ENCODE results near the gene RPS18.

Gene RPS18

DNA sequence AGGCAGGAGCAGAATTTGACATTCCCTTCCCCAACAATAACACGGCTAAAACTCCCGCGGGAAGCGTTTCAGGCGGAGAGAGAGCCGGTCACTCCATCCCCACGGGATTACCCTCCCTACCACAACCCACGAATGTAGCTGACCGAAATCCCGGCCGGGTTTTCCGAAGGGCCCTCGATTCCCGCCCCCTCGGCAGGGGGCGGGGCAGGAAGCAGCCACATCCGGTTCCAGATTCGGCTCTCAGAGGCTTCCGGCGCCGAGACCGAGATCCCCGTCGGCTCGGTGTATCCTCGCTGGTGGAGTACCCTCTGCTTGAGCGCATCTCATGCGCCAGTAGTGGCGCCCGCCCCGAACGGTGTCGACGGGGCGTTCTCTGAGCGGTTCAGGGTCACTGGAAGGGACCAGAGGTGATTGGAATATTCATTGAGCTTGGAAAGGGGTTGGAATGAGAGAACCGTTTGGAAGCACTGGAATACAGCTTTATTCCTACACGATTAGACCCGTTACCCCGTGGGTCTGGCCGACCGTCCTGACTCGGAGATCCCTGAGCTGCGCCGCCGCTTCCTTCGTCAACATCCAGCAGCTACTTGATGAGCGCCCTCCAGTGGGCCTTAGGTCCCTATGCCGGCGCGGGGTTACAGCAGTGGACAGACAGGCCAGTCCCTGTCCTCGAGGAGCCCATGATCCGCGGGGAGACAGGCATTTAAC is 27.5 kb downstream of the RPS18 start:
- ATAC-seq (replicated peaks), result peak; percentile 85
- H3K4me1 Mint-ChIP-seq (ENCODE audit: low read depth in 2 of 2), result peaks cover 25 to 41% of the 10 kb centered on the region in 2 donors
- no peaks in the 10 kb centered on the region for H3K27me3 Mint-ChIP-seq
- peak overlapping the region; percentile 97 to 98 for H3K27ac Mint-ChIP-seq
- no peaks in the 10 kb centered on the region for H3K9me3 Mint-ChIP-seq
- peaks cover 86% of the 10 kb centered on the region for H3K36me3 Mint-ChIP-seq (ENCODE audit: insufficient read depth)
- H3K4me3 Mint-ChIP-seq, result peak overlapping the region; percentile 97 to 98
- peak; percentile 92 to 93 (median 92) for DNase-seq

GRCh38 chr6:33301877-33302276 is 30.0 kb downstream of the RPS18 start:
- DNase-seq (no peak), ATAC-seq (replicated peaks) (no peak)
- H3K4me3 Mint-ChIP-seq, result no peak overlapping the region
- peak overlapping the region; percentile 15 to 41 for H3K27ac Mint-ChIP-seq
- H3K36me3 Mint-ChIP-seq (ENCODE audit: insufficient read depth), result peaks cover 92% of the 10 kb centered on the region
- no peaks in the 10 kb centered on the region for H3K9me3 Mint-ChIP-seq
- H3K27me3 Mint-ChIP-seq, result no peaks in the 10 kb centered on the region
- peaks cover 37 to 41% of the 10 kb centered on the region in 2 donors for H3K4me1 Mint-ChIP-seq (ENCODE audit: low read depth in 2 of 2)

- no peak for ATAC-seq (replicated peaks)
- no peak overlapping the region for H3K4me3 Mint-ChIP-seq
- no peak for DNase-seq
- H3K9me3 Mint-ChIP-seq, result no peaks in the 10 kb centered on the region
- peak overlapping the region; percentile 39 to 85 for H3K27ac Mint-ChIP-seq
- no peaks in the 10 kb centered on the region for H3K27me3 Mint-ChIP-seq
- peaks cover 97% of the 10 kb centered on the region for H3K36me3 Mint-ChIP-seq (ENCODE audit: insufficient read depth)
- H3K4me1 Mint-ChIP-seq (ENCODE audit: low read depth in 2 of 2), result peaks cover 31 to 35% of the 10 kb centered on the region in 2 donors
Observed at GRCh38 chr6:33304216-33304615, 32.3 kb downstream of the RPS18 start.

- H3K27ac Mint-ChIP-seq, result peak overlapping the region; percentile 85 to 92
- H3K27me3 Mint-ChIP-seq, result no peaks in the 10 kb centered on the region
- peaks cover 97% of the 10 kb centered on the region for H3K36me3 Mint-ChIP-seq (ENCODE audit: insufficient read depth)
- DNase-seq (no peak), ATAC-seq (replicated peaks) (no peak)
- H3K4me3 Mint-ChIP-seq, result peak overlapping the region in 1 of 2 donors; percentile 21
- H3K4me1 Mint-ChIP-seq (ENCODE audit: low read depth in 2 of 2), result peaks cover 23 to 27% of the 10 kb centered on the region in 2 donors
- no peaks in the 10 kb centered on the region for H3K9me3 Mint-ChIP-seq
Observed at GRCh38 chr6:33305052-33305451, 33.2 kb downstream of the RPS18 start.

GRCh38 chr6:33306356-33306755 is 34.5 kb downstream of the RPS18 start:
- peaks cover 97% of the 10 kb centered on the region for H3K36me3 Mint-ChIP-seq (ENCODE audit: insufficient read depth)
- no peak for ATAC-seq (replicated peaks)
- H3K27ac Mint-ChIP-seq, result peak overlapping the region in 1 of 2 donors; percentile 58

DNA sequence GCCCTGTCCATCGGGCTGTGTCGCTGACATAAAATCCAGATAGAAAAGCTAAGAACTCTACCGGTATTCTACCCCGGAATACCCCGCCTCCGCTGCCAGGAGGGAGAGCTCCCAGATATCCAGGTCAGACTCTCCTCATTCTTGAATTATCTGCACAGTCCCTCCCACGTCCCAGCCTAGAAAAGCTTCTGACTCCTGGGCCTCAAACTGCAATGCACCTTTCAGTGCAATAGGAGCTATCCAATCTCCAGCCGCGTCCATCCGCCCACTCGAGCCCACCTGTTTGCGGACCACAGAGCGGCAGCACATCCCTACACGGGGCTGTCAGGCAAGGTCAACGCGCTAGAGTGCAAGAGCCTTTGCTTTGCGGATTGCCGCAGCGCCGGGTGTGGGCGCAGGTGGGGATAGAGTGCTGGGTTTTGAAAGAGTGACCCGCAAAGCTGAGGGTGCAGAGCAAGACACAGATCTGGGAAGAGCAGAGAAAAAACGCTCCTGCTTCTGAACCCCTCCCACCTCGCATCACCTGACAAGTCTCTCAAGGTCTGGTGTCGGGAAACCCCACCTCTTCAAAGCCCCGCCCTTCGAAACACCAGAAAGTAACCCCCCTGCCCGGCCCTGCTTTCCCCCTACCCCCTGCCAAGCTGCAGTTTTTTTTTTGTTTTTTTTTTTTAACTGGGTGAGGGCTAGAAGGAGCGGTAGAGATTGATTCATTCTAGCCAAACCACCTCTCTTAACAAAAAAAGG is 40.7 kb downstream of the RPS18 start:
- peak; percentile 73 to 85 (median 75) for DNase-seq
- Mint-ChIP-seq H3K9me3 (no peaks in the 10 kb centered on the region), H3K4me1 (ENCODE audit: low read depth in 2 of 2) (peaks cover 46 to 55% of the 10 kb centered on the region in 2 donors), H3K27me3 (no peaks in the 10 kb centered on the region), H3K36me3 (ENCODE audit: insufficient read depth) (peaks cover 78% of the 10 kb centered on the region), H3K27ac (peak overlapping the region; percentile 99 to 100), H3K4me3 (peak overlapping the region; percentile 92 to 99)
- ATAC-seq (replicated peaks), result peak; percentile 44

More at GRCh38 chr6:33306356-33306755, 34.5 kb downstream of the RPS18 start:
- no peaks in the 10 kb centered on the region for H3K9me3 Mint-ChIP-seq
- no peak for DNase-seq
- H3K4me3 Mint-ChIP-seq, result peak overlapping the region in 1 of 2 donors; percentile 18
- H3K27me3 Mint-ChIP-seq, result no peaks in the 10 kb centered on the region
- H3K4me1 Mint-ChIP-seq (ENCODE audit: low read depth in 2 of 2), result peaks cover 22 to 23% of the 10 kb centered on the region in 2 donors

DNA sequence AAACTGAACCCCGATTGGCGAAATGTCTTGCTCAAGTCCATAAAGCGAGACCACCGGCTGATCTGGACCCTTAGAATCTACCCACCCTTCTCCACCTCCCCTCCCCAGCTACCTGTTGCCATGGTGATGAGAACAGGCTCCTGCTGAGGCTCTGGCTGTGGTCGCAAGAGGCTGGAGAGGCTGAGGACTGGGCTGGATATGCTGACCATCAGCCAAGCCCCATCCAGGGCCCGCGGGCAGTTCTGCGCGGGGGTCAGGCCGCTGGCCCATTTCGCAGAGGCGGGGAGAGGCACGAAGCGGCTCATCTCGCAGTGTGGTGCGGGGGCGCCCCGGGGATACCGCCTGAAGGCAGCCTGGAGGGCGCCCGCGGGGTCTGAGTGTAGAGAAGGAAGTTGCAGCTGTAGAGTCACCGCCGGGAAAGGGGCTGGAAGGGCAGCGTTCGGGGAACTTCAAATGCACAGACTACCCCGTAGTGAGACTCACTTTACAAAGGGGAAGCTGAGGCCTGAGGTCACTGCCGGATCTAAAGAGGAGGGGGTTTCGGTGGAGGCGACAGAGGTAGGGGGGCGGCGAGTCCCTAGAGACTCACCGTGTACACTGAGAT is 41.3 kb downstream of the RPS18 start:
- no peak for DNase-seq
- H3K27ac Mint-ChIP-seq, result peak overlapping the region; percentile 99 to 100
- H3K27me3 Mint-ChIP-seq, result no peaks in the 10 kb centered on the region
- peaks cover 78% of the 10 kb centered on the region for H3K36me3 Mint-ChIP-seq (ENCODE audit: insufficient read depth)
- no peaks in the 10 kb centered on the region for H3K9me3 Mint-ChIP-seq
- peak overlapping the region; percentile 92 to 99 for H3K4me3 Mint-ChIP-seq
- no peak for ATAC-seq (replicated peaks)
- H3K4me1 Mint-ChIP-seq (ENCODE audit: low read depth in 2 of 2), result peaks cover 51 to 60% of the 10 kb centered on the region in 2 donors

- Mint-ChIP-seq H3K27ac (peak within 1 kb of the TSS; percentile 99 to 100), H3K9me3 (no peaks in the 10 kb centered on the region), H3K27me3 (no peaks in the 10 kb centered on the region), H3K4me1 (ENCODE audit: low read depth in 2 of 2) (peaks cover 54 to 61% of the 10 kb centered on the region in 2 donors), H3K4me3 (peak within 1 kb of the TSS; percentile 92 to 99), H3K36me3 (ENCODE audit: insufficient read depth) (peaks cover 78% of the 10 kb centered on the region)
- peak; percentile 65 for ATAC-seq (replicated peaks)
- DNase-seq, result peak; percentile 85 to 86 (median 86)
Observed at GRCh38 chr6:33313709-33314514, 42.0 kb downstream of the RPS18 start, which contains the start of gene TAPBP. Gene TAPBP, minus strand, starts transcription at chr6:33314078. Its CDS starts 37 bp downstream, at chr6:33314041.

GRCh38 chr6:33314515-33314942 is 42.7 kb downstream of the RPS18 start:
- Mint-ChIP-seq H3K27ac (peak overlapping the region; percentile 99 to 100), H3K27me3 (no peaks in the 10 kb centered on the region), H3K4me3 (peak overlapping the region; percentile 92 to 99), H3K36me3 (ENCODE audit: insufficient read depth) (peaks cover 77% of the 10 kb centered on the region), H3K9me3 (no peaks in the 10 kb centered on the region), H3K4me1 (ENCODE audit: low read depth in 2 of 2) (peaks cover 59 to 67% of the 10 kb centered on the region in 2 donors)
- DNase-seq (peak; percentile 66 to 75 (median 68)), ATAC-seq (replicated peaks) (peak; percentile 52)

DNA sequence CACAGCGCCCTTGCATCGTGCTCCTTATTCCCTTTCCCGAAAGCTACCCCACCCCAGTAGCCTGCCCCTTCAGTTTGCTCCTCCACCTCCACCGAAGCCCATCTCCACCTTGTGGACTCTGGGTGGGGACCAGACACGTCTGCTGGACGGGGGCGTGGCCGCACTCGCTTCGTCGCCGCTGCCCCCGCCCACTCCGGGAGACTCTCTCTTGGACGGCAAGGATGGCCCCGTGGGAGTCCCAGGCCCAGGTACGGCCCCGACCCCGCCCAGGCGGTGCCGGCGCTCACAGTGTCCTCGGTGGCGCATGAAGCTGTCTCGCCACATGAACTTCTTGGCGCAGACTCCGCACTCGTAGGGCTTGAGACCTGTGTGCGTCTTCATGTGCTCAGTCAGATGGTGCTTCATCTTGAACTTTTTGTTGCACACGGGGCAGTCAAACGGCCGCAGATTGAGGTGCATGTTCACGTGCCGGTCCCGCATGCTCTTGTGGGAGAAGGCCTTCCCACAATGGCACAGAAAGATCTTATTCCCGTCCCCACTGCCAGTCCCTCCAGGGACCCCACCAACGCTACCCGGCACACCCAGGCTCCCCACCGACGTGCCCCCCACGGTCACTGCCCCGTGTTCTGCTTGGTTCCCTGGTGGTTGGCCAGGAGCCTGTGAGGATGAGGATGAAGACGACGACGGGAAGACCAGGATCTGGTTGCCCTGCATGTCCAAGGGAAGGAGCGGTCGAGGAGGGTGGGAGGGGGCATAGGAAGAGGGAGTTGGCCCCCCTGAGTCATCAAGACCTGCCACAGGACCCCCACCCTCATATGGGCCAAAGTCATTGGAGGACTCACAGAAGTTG is 43.3 kb downstream of the RPS18 start:
- peaks cover 66 to 74% of the 10 kb centered on the region in 2 donors for H3K4me1 Mint-ChIP-seq (ENCODE audit: low read depth in 2 of 2)
- H3K27ac Mint-ChIP-seq, result peak overlapping the region; percentile 99 to 100
- no peaks in the 10 kb centered on the region for H3K9me3 Mint-ChIP-seq
- peaks cover 77% of the 10 kb centered on the region for H3K36me3 Mint-ChIP-seq (ENCODE audit: insufficient read depth)
- DNase-seq (no peak), ATAC-seq (replicated peaks) (no peak)
- peak overlapping the region; percentile 92 to 99 for H3K4me3 Mint-ChIP-seq
- H3K27me3 Mint-ChIP-seq, result no peaks in the 10 kb centered on the region

GRCh38 chr6:33315793-33316602 is 44.1 kb downstream of the RPS18 start:
- Mint-ChIP-seq H3K27ac (peak overlapping the region; percentile 94 to 100), H3K4me3 (peak overlapping the region; percentile 92 to 99), H3K36me3 (ENCODE audit: insufficient read depth) (peaks cover 77% of the 10 kb centered on the region), H3K9me3 (no peaks in the 10 kb centered on the region), H3K27me3 (no peaks in the 10 kb centered on the region), H3K4me1 (ENCODE audit: low read depth in 2 of 2) (peaks cover 70 to 77% of the 10 kb centered on the region in 2 donors)
- DNase-seq (no peak), ATAC-seq (replicated peaks) (no peak)
